NOMO-1 treated with DMSO at 0.1 percent for 48 hours (cell line): ENCODE measurements around the gene ASTN2.

Experiments used
- DNase-seq: peaks from one replicate; lab custom pipeline; 2025; ENCODE audit not compliant: unreplicated experiment; lab: John Stamatoyannopoulos, UW

The ASTN2 gene

DNA sequence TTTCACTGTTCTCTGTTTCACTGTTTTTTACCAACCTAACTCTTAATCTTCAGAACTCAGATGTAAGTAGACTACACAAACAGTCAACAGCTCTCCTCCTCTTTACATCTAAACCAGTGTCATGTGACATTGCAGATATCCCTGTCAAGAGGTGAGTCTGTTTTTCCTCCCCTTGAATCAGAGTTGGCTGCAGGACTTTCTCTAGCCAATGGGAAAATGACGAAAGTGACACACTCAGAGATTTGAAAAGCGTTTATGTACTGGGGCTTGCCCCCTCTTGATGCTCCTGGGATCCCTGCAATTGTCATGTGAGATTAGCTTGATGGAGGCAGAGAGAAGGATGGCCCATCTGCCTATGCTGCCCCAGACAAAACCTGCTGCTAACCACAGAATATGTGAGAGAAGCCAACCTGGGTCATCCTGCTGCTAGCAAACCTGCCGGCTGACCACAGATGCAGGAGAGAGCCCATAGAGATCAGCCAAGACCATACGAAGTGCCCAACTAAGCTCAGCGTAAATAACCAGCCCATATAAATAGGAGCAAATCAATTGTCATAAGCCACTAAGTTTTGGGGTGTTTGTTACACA is 111.1 kb downstream of the ASTN2 start:
- DNase-seq, result no peak

DNA sequence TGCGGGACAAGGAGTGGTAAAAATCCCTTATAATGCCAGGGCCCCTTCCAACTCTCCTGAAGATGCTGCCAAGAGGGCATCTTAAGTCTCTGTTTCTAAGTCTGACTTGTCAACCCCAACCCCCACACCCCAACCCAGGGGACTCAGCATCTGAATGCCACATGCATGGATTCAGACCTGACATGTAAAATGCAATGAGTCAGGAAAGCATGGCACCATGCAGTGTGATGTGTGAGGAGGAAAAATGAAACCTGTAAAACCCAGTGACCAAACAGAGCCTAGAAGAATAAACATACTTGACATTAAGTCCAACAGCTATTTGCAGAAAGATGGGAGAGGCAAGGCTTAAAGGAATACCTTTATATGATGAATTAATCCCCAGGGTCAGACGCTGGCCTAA is 112.4 kb downstream of the ASTN2 start:
- DNase-seq, result no peak

DNA sequence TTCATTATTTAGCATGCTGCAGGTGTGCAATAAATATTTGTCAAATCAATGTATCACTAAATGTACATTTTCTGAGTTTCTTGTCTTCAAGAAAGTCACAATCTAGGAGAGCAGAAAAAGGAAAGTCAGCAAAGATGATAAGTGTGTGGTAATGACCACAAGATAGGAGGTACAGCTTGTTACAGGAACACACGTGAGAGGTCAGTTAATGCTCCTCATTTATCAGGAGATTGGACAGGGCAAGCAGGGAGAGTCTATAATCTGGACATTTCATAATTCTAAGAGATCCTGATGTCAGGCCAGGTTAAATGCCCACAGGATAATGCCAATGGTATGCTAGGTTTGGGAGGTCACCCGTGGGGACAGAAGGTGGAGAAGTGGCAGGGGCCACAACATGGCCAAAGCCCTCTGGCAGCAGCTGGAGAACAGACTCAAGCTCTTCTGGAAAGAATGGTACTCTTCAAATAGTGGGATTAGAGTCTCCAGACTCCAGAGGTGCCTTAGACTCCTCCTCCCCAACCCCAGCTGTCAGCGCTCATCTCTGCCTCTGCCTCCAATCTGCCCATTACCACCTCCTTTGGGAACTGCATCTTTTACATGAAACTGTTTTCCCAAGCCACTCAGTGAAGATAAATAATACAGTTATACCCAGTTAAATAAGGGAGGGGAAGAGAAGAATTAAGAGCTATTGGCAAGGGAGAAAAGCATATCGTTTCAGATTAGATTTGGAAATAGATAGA is 114.3 kb downstream of the ASTN2 start:
- DNase-seq, result no peak

DNA sequence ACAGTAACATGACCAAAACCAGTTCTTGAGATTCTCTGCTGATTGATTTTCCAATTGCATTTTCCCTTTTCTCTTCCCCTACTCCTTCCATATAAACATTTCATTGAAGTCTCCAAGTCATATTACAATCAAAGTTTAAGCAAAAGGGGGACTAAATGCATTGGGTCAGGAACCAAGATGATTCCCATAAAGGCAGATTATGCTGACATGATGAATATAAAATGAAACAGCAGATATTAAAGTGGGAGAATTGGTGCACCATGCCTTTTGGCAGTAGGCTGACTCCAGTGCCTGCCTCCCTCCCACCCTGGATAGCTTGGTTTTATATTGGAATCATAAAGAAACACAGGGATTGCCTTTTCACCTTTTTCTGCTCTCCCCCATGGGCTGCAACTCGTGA is 118.4 kb downstream of the ASTN2 start:
- no peak for DNase-seq

DNA sequence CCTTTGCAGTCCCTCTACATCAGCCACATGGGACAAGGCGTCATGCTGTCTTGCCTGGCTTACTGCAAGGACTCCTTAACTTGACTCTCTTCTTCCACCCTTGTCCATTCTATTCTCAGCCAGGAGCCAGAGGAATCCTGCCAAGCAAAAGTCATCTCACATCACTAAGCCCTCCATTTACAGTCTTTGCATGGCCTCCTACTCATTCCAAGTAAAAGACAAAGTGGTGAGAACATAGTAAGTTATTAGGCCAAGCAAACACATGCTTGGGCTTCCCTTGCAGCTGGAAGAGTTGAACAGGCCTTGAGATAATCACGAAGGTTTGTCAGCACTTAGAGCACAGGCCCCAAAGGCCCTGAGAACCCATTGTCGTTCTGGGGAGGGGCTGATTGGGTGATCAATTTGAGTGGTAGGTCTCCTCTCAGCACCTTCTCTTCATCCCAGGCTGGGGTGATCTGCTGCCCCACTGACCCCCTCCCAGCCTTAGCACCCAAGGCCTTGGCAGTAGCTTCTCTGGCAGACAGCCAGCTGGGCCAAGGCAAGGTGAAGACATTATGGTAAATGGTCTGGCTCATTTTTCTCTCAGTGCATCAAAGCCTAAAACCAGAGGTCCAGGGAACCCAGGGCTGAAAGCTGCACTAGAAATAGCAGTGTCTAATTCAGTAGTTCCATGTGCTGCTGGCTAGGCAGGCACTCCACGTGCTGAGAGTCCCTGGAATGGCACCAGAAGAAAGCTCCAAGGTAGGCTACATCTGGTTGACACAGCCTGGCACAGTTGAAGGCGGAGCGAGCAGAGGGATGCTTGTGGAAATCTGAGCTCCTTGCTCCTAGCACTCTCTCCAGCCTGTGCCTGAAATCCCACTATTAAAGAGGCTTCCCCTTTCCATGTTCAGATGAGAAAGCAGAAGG is 121.4 kb downstream of the ASTN2 start:
- no peak for DNase-seq

DNA sequence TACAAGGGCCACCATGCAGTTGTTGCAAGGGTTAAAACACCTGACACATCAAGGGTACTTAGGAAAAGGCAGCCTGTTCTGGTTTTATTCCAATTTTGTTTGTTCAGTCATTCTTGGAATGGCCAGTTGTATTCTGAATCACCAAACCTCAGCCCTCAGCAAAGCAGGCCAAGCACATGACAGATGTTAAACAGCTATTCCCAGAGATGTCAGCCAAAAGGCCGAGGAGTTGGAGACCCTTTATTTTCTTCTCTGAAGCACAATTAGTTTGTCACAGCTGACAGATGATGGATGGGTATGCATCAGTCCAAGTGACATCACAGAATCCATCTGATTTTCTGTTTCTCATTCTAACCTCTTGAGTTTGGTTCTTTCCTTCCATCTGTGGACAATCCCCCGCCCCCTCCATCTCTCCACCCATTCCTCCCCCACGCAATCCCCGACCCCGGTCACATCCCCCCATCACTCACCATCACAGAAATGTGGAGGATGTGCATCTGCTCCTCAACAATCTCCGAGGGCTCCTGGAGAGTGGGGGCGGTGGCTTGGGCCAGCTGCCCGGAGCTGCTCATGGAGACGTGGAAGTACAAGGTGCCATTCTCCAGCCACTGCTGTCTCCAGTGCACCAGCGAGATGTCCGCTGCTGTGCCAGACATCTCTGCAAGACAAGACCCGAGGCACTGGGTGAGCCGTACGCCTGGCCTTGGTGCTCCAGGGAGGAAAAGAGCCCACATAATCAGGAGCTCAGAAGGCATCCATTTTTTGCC is 123.8 kb downstream of the ASTN2 start:
- no peak for DNase-seq

DNA sequence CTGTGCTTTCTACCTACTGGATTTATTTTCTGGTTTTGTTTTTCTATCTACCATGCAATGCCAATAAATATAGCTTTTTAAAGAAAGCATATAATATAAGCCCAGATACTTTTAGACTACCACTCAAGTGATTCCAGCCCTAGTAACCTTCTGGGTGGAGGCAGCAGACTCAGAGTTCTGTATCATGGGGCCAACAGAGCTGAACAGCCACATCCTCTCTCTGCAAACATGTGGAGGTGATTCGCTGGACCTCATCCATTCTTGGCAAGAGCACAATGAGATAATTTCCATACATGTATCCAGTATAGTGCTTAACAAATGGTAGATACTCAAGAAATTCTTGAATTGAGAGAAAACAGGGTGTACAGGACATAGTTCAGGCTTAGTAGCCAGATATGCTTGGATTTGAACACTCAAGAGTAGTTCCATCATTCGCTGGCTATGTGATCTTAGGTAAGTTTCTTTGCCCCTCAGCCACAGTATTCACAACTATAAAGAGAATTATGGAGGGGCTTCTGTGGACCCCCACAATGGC is 124.5 kb downstream of the ASTN2 start:
- DNase-seq, result no peak

DNA sequence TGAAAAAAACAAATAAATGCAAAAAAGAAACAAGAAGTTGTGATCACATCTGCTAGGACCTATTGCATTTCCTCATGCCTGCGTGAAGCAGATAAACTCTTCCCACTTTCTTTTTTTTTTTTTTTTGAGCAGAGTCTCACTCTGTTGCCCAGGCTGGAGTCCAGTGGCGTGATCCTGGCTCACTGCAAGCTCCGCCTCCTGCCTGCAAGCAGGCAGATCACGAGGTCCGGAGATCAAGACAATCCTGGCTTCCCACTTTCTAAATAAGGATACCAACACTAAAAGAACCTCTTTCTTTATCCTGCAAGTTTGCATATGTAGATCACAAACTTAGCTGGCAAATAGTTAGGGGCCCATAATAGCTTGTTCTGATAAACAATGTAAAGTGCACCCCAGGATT is 128.6 kb downstream of the ASTN2 start:
- no peak for DNase-seq

DNA sequence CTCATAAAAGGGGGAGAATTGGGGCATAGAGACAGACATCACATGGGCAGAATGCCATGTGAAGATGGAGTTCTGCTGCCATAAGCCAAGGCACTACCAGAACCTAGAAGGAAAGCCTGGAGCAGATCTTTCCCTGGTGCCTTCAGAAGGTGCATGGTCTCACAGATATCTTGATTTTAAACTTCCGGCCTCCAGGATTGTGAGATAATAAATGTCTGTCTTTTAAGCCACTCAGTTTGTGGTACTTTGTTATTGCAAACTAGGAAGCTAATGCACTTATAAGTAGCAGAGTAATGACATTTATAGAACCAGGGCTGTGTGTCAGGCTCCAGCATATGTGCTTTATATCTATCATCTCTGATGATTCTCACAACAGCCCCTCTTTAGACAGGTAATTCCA is 130.4 kb downstream of the ASTN2 start:
- DNase-seq, result no peak

DNA sequence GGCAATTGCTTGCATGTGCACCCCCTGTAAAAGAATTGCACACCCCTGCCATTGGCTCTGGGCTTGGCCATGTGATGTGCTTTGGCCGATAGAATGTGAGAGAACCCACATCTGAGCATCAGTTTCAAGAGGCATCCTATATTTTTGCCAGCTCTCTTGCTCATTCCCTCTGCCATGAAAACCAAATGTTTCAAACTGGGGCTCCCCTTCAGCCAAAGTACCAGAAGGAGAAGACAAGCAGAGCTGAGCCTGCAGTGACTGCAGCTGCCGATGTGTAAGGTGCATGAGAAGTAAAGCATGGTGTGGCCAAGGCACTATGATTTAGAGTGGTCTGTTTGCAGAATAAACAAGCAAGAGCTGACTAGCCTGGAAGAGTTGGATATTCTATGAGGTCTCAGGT is 132.3 kb downstream of the ASTN2 start:
- DNase-seq, result no peak

DNA sequence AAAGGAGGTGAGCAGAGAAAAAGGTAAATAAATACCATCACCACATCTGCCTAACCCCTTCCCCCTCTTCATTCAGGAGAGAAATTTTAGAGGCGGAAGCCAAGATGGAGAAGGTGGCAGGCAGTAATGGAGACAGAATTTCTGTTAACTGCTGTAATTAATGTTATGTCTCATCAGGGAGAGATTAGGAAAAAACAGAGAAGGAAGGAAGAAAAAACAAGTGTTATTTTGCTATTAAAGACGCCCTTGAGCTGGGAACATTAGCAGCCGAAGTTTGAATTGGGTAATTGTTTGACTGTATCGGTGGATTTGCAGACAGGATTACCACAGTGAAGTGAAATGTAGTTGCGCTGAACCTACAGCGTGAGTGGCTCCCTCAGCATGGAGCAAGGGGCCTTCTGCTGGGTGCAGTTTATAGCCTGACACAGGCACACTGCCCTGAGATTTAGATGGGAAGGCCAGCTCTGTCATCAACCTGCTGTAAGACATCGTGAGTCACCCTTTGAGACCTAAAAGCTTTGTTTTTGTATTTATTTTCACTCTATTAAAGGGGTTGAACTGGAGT is 136.3 kb downstream of the ASTN2 start:
- DNase-seq, result no peak

DNA sequence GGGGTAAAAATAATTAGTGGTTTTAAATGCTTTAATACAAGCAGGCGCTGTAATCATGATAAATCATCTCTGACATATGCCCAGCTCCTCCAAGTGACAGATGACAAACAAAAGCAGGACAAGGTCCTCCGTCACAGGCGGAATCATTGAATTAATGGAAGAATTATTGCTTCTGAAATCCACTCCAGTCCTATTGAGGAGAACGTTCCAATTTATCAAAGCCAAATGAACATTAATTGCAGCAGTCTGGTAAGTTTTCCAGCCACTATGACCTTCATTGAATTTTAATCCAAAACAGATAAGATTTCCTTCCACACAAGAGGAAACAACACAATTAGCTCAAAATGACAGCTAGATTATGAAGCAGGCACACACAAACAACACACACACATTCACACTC is 136.8 kb downstream of the ASTN2 start:
- DNase-seq, result no peak

DNA sequence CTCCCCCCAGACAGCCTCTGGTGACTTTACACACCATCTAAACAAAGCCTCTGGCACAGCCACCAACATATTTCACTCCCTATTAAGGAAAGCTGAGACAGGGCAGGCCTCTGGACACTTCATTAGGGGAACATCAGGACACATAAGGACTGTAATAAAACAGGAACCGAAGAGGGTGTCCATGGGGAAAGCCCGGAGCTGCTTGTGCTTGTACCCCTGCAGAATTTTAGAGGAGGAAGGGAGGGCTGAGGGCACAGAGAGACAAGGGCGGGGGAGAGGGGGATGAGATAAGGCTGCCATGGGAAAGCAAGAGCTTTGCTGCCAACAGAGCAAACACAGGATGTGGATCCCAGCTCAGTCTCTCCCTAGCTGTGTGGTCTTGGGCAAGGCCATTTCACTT is 138.4 kb downstream of the ASTN2 start:
- no peak for DNase-seq

DNA sequence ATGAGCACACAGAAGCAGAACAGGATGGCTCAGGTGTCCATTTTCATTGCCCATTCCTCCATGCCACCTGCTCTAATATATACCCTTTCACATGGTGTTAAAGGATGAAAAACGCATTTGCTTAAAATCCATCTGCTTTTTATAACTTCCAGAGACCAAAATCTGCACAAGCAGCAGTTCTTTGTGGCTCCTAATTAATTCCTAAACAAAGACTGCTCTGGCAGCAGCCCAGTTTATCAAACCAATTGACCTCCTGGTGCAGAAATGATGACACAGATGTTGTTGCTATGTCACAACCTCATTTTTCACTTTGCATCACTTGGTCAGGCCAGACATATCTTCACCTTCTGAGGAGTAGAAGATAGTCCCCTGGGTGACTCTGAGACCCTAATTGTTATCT is 141.2 kb downstream of the ASTN2 start:
- DNase-seq, result no peak

DNA sequence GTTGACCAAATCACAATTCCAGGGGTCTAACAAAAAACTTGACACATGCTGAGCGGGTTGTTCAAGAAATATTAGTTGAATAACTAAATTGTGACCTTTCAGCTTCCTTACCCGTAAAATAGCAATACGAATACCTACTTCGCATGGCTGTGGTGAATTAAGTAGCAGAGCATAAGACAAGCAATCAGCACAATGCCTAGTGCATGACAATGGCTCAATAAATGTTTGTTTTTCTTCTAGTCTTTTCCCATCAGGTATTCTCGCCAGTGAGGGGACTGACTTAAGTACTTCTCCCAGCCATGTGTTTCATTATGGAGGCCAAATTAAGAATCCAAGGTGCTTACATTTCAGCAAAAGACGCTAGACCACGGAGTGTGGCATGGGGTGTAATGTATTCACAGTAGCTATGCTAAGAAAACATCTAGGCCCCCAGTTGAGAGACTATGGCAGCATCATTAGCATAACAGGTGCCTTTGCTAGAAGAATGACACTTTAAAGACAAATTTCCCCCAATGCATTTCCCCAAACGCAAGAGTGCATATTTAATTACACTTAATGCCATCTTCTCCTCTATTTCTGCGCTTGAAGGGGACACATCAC is 145.9 kb downstream of the ASTN2 start:
- DNase-seq, result no peak

DNA sequence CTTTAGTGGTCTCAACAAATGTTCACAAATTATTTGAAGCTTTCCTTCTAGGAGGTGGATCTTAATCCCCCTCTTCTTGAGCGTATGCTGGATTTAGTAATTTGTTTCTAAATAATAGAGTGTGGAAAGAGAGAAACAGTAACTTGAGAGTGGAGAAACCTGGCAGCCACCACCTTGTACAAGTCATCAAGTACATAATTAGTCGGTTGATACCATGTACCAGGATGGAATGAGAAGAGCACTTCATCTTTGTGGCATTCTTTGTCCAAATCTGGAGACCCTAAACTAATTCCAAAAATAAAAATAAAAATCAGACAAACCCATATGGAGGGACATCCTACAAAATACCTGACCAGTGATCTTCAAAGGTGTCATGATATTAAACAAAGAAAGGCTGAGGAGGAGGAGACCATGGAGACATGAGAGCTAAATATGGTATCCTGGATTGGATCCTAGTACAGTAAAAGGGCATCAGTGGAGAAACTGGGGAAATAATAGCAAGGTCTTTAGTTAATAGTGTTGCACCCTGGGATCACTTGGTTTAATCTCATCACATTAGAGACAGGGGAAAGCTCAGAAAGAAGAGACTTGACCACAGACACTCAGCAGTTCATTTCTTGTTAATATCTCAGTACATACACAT is 147.9 kb downstream of the ASTN2 start:
- no peak for DNase-seq

DNA sequence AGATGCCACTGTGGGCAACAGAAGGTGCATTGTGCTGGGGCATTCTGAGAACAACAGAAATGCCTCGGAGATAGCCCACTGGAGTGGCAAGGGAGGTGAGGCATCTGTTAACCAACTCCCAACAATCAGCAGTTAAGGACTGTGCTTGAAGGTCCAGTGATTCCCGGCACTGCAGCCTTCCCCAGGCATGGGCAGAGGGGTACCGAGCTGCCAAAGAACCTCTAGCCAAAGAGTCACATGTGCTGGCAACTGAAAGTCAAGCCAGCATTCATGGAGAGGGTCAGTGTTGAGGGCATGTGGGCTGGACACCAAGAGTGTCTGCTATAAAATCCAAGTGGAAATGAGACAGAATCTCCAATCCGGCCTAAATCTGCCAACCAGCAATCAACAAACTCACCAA is 149.6 kb downstream of the ASTN2 start:
- no peak for DNase-seq

DNA sequence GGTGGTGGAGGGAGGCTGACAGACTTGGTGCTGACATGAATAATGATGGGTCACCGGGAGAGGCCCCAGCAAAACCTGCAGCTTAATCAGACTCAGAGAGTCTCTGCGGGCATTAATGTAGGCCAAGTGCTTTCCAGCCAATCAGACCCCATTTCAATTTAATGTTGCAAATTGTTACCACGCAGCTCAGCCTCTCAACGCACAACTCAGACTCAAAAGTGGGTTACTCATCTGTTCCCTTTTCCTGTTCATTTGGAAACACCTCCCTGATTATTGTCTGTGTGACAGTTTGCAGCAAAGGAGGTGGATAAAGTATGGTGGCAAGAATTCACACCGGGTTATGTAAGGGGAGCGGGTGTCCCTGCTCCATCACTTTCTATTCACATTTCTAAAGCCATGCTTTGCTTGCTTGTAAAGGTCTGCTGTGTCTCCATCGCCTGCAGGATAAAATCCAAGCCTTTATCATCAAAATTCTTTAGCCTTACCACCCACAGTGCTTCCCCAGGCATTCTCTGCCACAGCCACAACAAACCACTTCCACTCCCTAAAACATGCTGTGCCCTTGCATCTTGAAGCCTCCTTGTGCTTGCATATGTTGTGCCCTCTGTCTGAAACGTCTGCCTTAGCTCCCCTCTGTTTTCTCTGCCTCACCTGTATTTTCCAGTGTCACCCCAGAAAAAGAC is 156.5 kb downstream of the ASTN2 start:
- DNase-seq, result no peak

DNA sequence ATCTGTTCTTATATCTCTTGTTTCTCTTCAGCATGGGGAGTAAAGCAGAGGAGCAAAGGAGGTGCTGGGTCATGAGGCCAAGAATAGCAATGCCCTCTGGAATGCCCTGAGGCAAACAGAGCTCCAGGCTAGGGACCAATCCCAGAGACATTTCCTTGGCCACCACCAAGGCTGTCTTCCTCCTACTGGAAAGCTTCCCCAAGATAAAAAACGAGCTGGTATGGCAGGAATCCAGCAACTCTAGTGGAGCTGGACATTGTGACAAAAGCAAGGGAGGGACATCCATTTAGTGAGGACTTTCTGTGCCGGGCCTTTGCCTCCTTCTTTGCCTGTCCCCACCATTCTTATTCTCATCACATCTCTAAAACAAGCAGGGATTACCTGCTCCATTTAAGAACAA is 161.6 kb downstream of the ASTN2 start:
- DNase-seq, result no peak
